ENCODE measurements around the gene CDH4. TPM values are rescaled to one million over a fixed set of nuclear protein-coding genes. Genes with fewer than 3 reads are reported as not detected.

The CDH4 gene
- polyA plus RNA-seq, 2 donors, result 0.02 to 0.05 TPM

- WGBS, 2 donors, result 69 to 71% methylated on average over 11 of the region's 11 CpGs
- no peak overlapping the region for H3K4me3 ChIP-seq (ENCODE audit: low read depth in 1 of 2, low read length in 2 of 2)
These were observed 114.9 kb downstream of the CDH4 start for GRCh38 chr20:61366914-61367313.

GRCh38 chr20:61369731-61370520 is 117.9 kb downstream of the CDH4 start:
- Histone ChIP-seq H3K9me3 (ENCODE audit: control insufficient read depth in 2 of 2, insufficient read depth in 1 of 2, low read depth in 1 of 2, low read length in 1 of 2) (no peaks in the 10 kb centered on the region), H3K36me3 (ENCODE audit: control insufficient read depth in 2 of 2, insufficient read depth in 2 of 2, low read length in 1 of 2) (no peaks in the 10 kb centered on the region), H3K4me3 (ENCODE audit: low read depth in 1 of 2, low read length in 2 of 2) (no peak overlapping the region), H3K4me1 (ENCODE audit: control insufficient read depth in 2 of 2, insufficient read depth in 2 of 2, low read length in 1 of 2) (no peaks in the 10 kb centered on the region), H3K27ac (ENCODE audit: low read depth in 2 of 2, low read length in 1 of 2) (no peak overlapping the region), H3K27me3 (ENCODE audit: control insufficient read depth in 1 of 2, insufficient read depth in 2 of 2, low read length in 2 of 2) (no peaks in the 10 kb centered on the region)
- 67 to 77% methylated on average over 13 of the region's 13 CpGs for WGBS, 2 donors

More at GRCh38 chr20:61366914-61367313, 114.9 kb downstream of the CDH4 start:
- H3K4me1 ChIP-seq (ENCODE audit: control insufficient read depth in 2 of 2, insufficient read depth in 2 of 2, low read length in 1 of 2), result no peaks in the 10 kb centered on the region
- H3K9me3 ChIP-seq (ENCODE audit: control insufficient read depth in 2 of 2, insufficient read depth in 1 of 2, low read depth in 1 of 2, low read length in 1 of 2), result no peaks in the 10 kb centered on the region
- H3K27ac ChIP-seq (ENCODE audit: low read depth in 2 of 2, low read length in 1 of 2), result no peak overlapping the region
- H3K27me3 ChIP-seq (ENCODE audit: control insufficient read depth in 1 of 2, insufficient read depth in 2 of 2, low read length in 2 of 2), result no peaks in the 10 kb centered on the region
- no peaks in the 10 kb centered on the region for H3K36me3 ChIP-seq (ENCODE audit: control insufficient read depth in 2 of 2, insufficient read depth in 2 of 2, low read length in 1 of 2)

DNA sequence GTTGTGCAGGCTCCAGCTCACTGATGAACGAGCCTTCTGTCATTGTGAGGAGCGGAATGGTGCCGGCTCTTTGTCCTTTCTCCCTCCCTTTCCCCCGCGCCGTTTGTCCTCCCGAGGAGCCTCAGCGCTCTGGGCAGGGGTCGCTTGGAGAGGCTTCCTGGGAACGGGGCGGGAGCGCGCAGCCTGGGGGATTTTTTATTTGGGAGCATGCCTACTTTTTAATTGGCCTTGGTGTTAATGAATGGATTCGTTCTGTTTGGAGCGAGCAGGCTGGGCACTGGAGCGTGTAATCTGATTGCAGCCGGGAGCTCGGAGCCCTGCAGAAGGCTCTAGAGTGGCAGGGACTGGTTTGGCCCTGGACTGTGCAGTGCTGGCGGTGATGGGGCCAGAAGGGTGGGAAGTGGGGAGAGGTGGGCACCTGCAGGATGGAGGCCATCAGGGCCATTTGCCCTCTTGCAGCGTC is 118.8 kb downstream of the CDH4 start:
- H3K27me3 ChIP-seq (ENCODE audit: control insufficient read depth in 1 of 2, insufficient read depth in 2 of 2, low read length in 2 of 2), result no peaks in the 10 kb centered on the region
- no peak overlapping the region for H3K4me3 ChIP-seq (ENCODE audit: low read depth in 1 of 2, low read length in 2 of 2)
- WGBS, 2 donors, result 38 to 47% methylated on average over 20 of the region's 20 CpGs
- no peaks in the 10 kb centered on the region for H3K4me1 ChIP-seq (ENCODE audit: control insufficient read depth in 2 of 2, insufficient read depth in 2 of 2, low read length in 1 of 2)
- peaks cover 0 to 7% of the 10 kb centered on the region in 2 donors for H3K9me3 ChIP-seq (ENCODE audit: control insufficient read depth in 2 of 2, insufficient read depth in 1 of 2, low read depth in 1 of 2, low read length in 1 of 2)
- no peak overlapping the region for H3K27ac ChIP-seq (ENCODE audit: low read depth in 2 of 2, low read length in 1 of 2)
- H3K36me3 ChIP-seq (ENCODE audit: control insufficient read depth in 2 of 2, insufficient read depth in 2 of 2, low read length in 1 of 2), result no peaks in the 10 kb centered on the region

DNA sequence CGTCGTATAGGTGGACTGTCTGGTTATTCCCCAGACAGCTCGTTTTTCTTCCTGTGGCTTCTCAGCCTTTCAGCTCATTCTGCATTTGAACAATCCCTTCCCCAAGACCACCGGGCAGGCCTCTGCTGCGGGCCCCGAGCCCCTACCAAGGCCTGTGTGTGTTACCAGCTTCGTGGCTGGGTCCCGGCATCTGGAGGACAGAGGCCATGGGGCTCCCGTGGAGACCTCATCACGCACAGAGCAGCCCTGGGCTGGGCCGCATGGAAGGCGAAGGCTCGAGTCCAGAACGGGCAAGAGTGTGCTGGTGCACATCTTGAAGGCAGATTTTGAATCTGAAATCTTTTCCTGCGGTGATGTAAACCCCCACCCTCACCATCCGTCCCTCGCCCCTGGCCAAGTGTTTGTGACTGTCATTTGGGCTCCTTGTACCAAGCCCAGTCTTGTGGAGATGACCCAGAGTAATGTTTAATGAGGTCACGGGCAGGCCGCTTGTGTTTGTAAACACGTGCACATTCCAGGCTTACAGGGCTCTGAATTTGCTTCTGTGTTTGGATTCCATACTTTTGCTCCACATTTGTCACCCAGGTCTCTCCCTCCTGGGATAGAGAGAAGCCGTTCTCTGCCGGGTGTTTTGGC is 119.6 kb downstream of the CDH4 start:
- Histone ChIP-seq H3K36me3 (ENCODE audit: control insufficient read depth in 2 of 2, insufficient read depth in 2 of 2, low read length in 1 of 2) (no peaks in the 10 kb centered on the region), H3K4me1 (ENCODE audit: control insufficient read depth in 2 of 2, insufficient read depth in 2 of 2, low read length in 1 of 2) (no peaks in the 10 kb centered on the region), H3K27ac (ENCODE audit: low read depth in 2 of 2, low read length in 1 of 2) (no peak overlapping the region), H3K4me3 (ENCODE audit: low read depth in 1 of 2, low read length in 2 of 2) (no peak overlapping the region), H3K9me3 (ENCODE audit: control insufficient read depth in 2 of 2, insufficient read depth in 1 of 2, low read depth in 1 of 2, low read length in 1 of 2) (peaks cover 0 to 10% of the 10 kb centered on the region in 2 donors), H3K27me3 (ENCODE audit: control insufficient read depth in 1 of 2, insufficient read depth in 2 of 2, low read length in 2 of 2) (no peaks in the 10 kb centered on the region)
- 59 to 62% methylated on average over 22 of the region's 22 CpGs for WGBS, 2 donors

- no peaks in the 10 kb centered on the region for H3K36me3 ChIP-seq (ENCODE audit: control insufficient read depth in 2 of 2, insufficient read depth in 2 of 2, low read length in 1 of 2)
- peaks cover 0 to 10% of the 10 kb centered on the region in 2 donors for H3K9me3 ChIP-seq (ENCODE audit: control insufficient read depth in 2 of 2, insufficient read depth in 1 of 2, low read depth in 1 of 2, low read length in 1 of 2)
- no peak overlapping the region for H3K4me3 ChIP-seq (ENCODE audit: low read depth in 1 of 2, low read length in 2 of 2)
- H3K4me1 ChIP-seq (ENCODE audit: control insufficient read depth in 2 of 2, insufficient read depth in 2 of 2, low read length in 1 of 2), result no peaks in the 10 kb centered on the region
- H3K27me3 ChIP-seq (ENCODE audit: control insufficient read depth in 1 of 2, insufficient read depth in 2 of 2, low read length in 2 of 2), result no peaks in the 10 kb centered on the region
- H3K27ac ChIP-seq (ENCODE audit: low read depth in 2 of 2, low read length in 1 of 2), result no peak overlapping the region
- 64 to 72% methylated on average over 25 of the region's 25 CpGs for WGBS, 2 donors
These were observed 120.3 kb downstream of the CDH4 start for GRCh38 chr20:61372137-61373054.

DNA sequence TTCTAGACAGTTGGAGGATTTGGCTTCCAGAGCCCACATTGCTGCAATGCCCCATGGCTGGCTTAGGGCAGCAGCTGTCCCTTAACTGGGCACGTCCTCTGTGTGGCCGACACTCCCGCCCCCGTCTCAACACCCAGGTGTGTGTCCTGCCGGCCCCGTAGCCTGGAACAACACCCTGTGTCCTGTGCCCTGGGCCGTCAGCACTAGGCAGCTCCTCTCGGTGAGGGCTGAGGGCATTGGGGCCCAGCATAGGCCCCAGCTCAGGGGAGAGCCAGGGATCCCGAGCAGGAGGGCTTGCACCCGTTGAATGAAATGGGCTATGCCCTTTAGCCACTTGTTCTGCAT is 121.0 kb downstream of the CDH4 start:
- no peak overlapping the region for H3K4me3 ChIP-seq (ENCODE audit: low read depth in 1 of 2, low read length in 2 of 2)
- no peak overlapping the region for H3K27ac ChIP-seq (ENCODE audit: low read depth in 2 of 2, low read length in 1 of 2)
- H3K4me1 ChIP-seq (ENCODE audit: control insufficient read depth in 2 of 2, insufficient read depth in 2 of 2, low read length in 1 of 2), result no peaks in the 10 kb centered on the region
- H3K36me3 ChIP-seq (ENCODE audit: control insufficient read depth in 2 of 2, insufficient read depth in 2 of 2, low read length in 1 of 2), result no peaks in the 10 kb centered on the region
- H3K27me3 ChIP-seq (ENCODE audit: control insufficient read depth in 1 of 2, insufficient read depth in 2 of 2, low read length in 2 of 2), result no peaks in the 10 kb centered on the region
- H3K9me3 ChIP-seq (ENCODE audit: control insufficient read depth in 2 of 2, insufficient read depth in 1 of 2, low read depth in 1 of 2, low read length in 1 of 2), result peaks cover 5 to 10% of the 10 kb centered on the region in 2 donors
- WGBS, 2 donors, result 64 to 69% methylated on average over 10 of the region's 10 CpGs

DNA sequence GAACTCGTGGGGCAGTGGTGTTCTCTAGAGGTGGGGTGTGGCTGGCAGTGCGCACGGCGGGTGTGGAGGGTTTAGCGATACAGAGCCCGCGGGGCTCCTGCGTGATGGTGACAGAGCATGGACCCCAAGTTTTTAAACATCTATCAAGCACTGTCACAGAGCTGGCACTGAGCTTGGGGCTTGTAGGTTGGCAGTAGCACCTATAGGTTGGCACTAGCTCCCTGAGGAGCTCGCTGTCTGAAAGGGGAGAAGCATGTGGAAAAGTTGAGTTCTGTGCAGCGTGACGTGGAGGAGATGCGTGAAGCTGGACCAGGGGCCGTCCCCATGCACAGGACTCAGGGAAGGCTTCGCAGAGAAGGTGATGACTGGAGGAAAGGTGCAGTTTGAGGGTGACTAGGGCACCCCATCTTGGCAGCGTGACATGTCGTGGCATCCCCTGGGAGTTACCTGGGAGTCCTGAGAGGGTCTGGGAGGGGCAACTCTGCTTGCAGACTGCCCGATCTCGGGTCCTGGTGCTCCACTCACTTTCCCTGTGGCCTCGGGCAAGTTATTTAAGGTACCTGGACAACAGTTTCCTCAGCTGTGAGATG is 122.0 kb downstream of the CDH4 start:
- Histone ChIP-seq H3K27me3 (ENCODE audit: control insufficient read depth in 1 of 2, insufficient read depth in 2 of 2, low read length in 2 of 2) (no peaks in the 10 kb centered on the region), H3K4me3 (ENCODE audit: low read depth in 1 of 2, low read length in 2 of 2) (no peak overlapping the region), H3K4me1 (ENCODE audit: control insufficient read depth in 2 of 2, insufficient read depth in 2 of 2, low read length in 1 of 2) (no peaks in the 10 kb centered on the region), H3K9me3 (ENCODE audit: control insufficient read depth in 2 of 2, insufficient read depth in 1 of 2, low read depth in 1 of 2, low read length in 1 of 2) (peaks cover 5 to 10% of the 10 kb centered on the region in 2 donors), H3K27ac (ENCODE audit: low read depth in 2 of 2, low read length in 1 of 2) (no peak overlapping the region), H3K36me3 (ENCODE audit: control insufficient read depth in 2 of 2, insufficient read depth in 2 of 2, low read length in 1 of 2) (no peaks in the 10 kb centered on the region)
- WGBS, 2 donors, result 87% methylated on average over 19 of the region's 19 CpGs

DNA sequence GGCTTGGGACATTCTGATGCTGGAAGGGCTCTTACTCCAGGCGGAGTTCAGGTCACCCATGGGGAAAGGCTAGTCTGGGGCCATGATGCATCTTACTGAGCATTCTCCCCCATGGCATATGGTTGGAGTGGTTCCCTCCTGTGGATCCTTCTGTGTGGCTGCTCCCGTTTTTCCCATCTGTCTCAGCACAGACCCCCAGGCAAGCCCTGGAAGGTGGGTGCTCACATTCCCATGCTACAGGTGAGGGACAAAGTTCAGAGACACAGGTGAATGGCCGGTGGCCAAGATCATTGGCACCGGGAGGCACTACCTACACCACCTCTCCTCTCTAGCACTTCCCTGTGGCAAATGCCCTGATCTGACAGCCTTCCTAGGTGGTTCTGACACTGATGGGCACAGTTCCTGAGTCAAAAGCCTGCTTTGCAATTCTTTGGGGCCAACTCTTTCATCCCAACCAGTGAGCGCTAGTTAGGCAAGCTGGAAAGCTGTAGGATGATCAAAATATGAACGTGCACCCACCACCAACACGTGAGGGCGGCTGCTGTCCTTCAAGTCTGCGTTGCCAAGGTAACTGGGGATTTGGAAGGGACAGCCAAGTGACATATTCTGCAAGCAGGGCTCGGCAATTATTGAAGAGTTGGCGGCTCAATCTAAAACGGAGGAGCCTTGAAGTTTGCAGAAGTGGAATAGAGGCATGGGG is 124.6 kb downstream of the CDH4 start:
- Histone ChIP-seq H3K9me3 (ENCODE audit: control insufficient read depth in 2 of 2, insufficient read depth in 1 of 2, low read depth in 1 of 2, low read length in 1 of 2) (peaks cover 5 to 10% of the 10 kb centered on the region in 2 donors), H3K4me1 (ENCODE audit: control insufficient read depth in 2 of 2, insufficient read depth in 2 of 2, low read length in 1 of 2) (no peaks in the 10 kb centered on the region), H3K36me3 (ENCODE audit: control insufficient read depth in 2 of 2, insufficient read depth in 2 of 2, low read length in 1 of 2) (no peaks in the 10 kb centered on the region), H3K4me3 (ENCODE audit: low read depth in 1 of 2, low read length in 2 of 2) (no peak overlapping the region), H3K27ac (ENCODE audit: low read depth in 2 of 2, low read length in 1 of 2) (no peak overlapping the region), H3K27me3 (ENCODE audit: control insufficient read depth in 1 of 2, insufficient read depth in 2 of 2, low read length in 2 of 2) (no peaks in the 10 kb centered on the region)
- 85 to 89% methylated on average over 12 of the region's 12 CpGs for WGBS, 2 donors
